Activated CD4-positive, alpha-beta T cell treated with anti-CD3 and anti-CD28 coated beads, Interleukin-2, Interleukin-6, amounts not matched to agents 100 ng/mL and 50 ng/mL, durations not matched to agents 16 hours and 8 hours (primary cell): ENCODE data around the gene MACROD2.

Experiments used
- DNase-seq: peaks from one replicate; pipeline ENCODE4 v3.0.0-alpha.2; 2020

The MACROD2 gene

GRCh38 chr20:14489544-14489943 lies 494.2 kb downstream of the MACROD2 start:
- DNase-seq, result no peak

DNA sequence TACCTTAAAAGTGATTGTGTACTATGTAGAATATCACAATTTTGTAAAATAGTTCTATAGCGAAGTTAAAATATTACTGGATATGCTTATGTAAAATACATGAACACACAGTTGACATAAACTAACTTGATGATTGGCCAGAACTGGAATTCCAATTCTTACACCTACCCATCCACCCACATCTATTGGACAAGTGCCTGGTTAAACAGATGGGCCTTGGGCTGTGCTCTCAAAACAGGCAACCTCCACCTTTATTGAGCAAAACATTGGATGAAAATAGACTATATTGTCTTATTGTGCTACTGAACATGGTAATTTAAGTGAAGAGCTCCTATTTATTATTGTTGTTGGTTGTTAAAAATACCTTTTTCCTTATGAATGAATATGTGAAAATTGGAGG lies 496.1 kb downstream of the MACROD2 start:
- DNase-seq, result no peak

- no peak for DNase-seq
These were observed 498.1 kb downstream of the MACROD2 start for GRCh38 chr20:14493408-14493807.

DNA sequence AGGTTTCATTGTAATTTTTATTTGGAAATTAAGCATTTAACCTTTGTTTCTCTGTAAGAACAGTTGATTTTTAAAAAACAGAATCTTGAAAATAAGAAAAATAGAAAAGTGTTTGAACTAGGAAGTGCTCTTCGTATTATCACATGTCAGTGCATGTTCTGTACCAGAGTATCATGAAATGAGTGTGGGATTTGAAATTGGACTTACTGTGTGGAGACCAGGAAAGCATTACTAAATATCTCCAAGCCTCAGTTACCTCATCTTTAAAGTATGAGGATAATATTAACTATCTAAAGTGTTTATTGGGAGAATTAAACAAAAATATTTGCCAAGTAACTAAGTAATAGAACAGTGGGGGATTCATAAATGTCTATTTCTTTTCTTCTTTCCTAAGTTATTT lies 499.0 kb downstream of the MACROD2 start:
- no peak for DNase-seq

GRCh38 chr20:14495066-14495465 lies 499.8 kb downstream of the MACROD2 start:
- no peak for DNase-seq

DNA sequence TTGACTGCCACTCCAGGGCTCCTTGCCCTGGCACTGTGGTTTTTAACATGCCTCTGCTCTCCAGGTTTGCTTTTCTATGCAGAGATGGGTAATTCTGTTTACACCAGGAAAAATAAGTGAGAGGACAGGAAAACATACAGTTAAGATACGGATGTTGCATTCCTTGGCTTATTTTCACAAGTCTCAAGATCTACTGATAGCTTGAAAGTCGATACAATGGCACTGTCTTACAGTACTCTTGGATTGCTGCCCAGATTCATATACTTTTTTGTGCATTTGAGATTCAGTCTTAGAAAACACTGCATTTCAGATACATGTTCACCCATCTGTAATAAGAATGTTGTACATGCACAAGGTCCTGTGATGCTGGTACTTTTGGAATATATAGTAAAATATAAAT lies 501.7 kb downstream of the MACROD2 start:
- no peak for DNase-seq

DNA sequence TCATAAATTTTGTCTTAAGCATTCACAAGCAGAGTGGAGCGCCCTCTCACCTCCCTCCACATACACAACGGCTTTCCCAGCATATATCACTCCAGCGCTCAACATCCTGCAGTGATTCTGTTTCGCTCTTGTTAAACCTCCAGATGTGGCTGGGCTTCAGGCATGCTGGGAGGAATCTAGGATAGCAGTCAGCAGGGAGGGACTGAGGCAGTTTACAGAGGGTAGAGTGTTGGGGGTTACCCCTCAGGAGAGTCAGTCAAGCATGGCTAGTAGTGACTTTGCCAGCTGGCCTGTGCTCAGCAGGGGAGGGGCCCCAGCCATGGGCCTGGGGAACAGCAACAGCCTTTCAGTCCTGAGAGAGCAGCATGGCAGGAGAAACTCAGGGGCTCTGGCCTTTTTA lies 503.5 kb downstream of the MACROD2 start:
- no peak for DNase-seq

DNA sequence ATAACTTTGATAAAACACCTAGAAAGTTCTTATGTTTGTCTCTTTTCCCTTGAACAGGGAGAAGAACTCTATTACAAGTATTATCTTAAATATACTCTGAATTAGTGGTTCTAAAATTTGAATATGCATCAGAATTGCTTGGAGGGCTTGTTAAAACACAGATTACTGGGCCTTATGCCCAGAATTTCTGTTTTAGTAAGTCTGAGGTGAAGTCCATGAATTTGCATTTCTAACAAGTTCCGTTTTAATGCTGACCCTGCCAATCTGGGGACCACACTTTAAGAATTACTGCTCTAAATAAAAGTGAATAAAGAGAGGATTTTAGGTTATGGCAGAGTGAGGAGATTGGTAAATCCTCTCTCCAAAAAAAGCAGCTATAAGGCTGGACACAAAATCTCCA lies 510.2 kb downstream of the MACROD2 start:
- no peak for DNase-seq

DNA sequence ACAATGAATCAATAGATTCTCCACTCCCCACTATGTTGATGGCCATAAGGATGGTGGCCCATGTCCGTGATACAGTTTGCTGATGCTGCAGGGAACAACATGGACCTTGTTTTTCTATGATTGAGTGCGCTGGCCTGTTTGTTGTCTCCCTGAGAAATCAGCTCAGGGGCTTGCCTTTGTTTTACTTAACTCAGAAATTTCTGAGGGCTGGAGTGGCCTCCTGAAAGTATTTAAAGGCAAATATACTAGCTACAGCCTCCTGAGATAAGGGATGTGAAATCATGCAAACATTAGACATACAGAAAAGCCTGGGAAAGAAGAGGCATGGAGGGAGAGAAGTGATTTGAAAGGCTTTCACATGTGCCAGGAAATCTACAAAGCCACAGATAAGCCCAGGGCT lies 512.4 kb downstream of the MACROD2 start:
- no peak for DNase-seq

- no peak for DNase-seq
These were observed 515.0 kb downstream of the MACROD2 start for GRCh38 chr20:14510341-14510740.

DNA sequence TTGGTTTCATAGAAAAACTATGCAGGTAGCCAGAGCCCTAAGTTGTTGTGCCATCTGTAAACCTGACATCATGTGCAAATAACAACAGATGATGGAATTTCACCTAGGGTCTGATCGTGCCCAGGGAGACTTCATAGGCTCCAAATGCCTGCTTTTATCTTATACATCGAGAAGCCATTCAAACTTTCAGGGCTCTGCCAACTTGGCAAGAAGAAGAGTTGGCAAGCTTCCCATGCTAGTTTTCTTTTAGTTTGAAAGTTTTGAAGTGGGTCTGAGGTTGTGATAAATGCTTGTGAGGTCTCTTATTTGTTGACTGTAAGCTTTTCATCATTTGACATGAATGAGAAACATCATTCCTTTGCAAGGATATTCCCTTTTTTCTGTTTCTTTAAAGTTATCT lies 517.5 kb downstream of the MACROD2 start:
- DNase-seq, result no peak

- DNase-seq, result no peak
These were observed 523.3 kb downstream of the MACROD2 start for GRCh38 chr20:14518648-14519047.

DNA sequence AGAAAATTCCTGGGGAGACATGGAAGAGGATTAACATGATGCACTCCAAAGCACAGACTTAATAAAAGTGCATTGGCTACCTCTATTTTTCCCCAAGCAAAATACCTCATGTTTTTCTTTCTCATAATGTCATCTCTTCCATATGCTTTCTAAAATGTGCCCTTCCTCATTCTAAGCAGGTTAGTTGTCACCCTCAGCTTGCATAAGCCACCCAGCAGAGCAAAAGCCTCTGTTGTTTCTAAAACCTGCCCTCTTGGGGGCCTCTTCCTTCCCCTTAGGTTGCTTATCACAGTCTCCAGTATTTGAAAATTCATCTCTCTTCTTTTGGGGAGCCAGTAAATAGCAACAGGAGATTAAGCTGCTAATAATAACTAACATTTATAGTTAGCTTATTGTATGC lies 525.7 kb downstream of the MACROD2 start:
- DNase-seq, result no peak

DNA sequence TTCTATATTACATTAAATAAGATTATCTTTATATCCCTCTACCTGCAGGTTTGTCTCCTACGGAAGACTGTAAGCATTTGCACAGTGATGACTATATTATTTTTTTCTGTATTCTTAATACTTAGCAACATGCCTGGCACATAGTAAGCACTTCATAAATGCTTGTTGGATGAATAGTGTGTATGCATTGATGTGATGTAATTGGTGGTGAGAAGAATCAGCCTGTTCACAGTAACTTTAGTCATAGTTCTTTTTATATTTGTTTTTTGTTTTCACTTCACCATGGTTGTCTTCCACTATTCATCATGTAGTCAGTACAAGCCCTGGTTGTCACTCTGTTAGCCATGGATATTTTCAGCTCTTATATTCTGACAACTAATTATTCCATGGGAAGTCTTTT lies 526.1 kb downstream of the MACROD2 start:
- no peak for DNase-seq

DNA sequence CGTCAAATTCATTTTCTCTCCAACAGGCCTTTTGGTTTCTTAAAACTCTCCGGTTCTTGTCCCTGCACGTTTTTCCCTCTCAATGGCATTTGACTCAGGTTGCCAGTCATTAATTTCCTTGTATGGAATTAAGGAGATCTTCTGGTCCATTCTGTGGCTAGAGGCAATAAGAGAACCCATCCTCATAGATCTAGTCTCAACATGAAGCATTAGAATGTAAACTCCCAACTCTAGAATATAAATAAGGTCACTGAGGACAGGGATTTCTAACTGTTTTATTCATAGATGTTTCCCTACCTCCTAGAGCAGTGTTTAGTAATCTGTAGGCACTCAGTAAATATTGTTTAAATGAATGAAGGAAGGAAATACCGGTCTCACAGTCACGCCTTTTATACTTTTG lies 527.3 kb downstream of the MACROD2 start:
- no peak for DNase-seq

GRCh38 chr20:14523090-14523489 lies 527.8 kb downstream of the MACROD2 start:
- no peak for DNase-seq

DNA sequence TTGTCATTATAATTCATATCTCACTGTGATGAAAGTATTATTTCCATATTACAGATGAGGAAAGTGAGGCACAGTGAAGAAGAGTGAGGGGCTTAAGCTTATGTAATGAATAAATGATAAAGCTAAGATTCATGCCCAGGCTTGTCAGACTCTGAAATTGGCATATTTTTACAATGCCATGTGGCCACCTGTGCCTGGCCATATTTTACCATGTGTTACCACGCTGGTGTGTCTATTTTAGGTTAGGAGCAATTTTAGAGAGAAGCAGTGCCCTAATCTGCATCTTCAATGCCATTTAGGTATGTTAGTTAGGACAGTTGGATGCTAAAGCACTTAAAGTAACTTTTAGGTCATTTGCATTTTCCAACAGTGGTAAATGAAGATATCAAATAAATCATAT lies 530.1 kb downstream of the MACROD2 start:
- DNase-seq, result no peak

GRCh38 chr20:14526891-14527290 lies 531.6 kb downstream of the MACROD2 start:
- no peak for DNase-seq

- DNase-seq, result no peak
These were observed 536.5 kb downstream of the MACROD2 start for GRCh38 chr20:14531786-14532185.

GRCh38 chr20:14536738-14537137 lies 541.4 kb downstream of the MACROD2 start:
- DNase-seq, result no peak

DNA sequence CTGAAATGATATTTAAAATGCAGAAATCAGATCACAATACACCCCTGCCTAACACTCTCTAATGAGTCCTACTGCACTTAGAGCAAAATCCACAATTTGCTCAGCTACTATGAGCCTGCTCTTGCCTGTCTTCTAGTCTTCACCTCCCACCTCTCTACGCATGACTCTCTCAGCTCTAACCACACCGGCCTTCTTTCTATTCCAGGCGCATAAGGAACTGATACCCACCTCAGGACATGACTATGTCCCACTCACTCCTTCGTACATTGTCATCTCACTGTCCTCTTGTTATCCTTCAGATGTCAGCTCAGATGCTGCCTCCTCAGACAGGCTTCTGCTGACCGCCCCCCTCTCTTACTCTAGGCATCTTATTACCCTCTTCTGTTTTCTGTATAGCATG lies 543.1 kb downstream of the MACROD2 start:
- no peak for DNase-seq

- no peak for DNase-seq
These were observed 547.7 kb downstream of the MACROD2 start for GRCh38 chr20:14543040-14543439.

GRCh38 chr20:14544688-14545087 lies 549.4 kb downstream of the MACROD2 start:
- no peak for DNase-seq

- no peak for DNase-seq
These were observed 555.3 kb downstream of the MACROD2 start for GRCh38 chr20:14550655-14551054.

DNA sequence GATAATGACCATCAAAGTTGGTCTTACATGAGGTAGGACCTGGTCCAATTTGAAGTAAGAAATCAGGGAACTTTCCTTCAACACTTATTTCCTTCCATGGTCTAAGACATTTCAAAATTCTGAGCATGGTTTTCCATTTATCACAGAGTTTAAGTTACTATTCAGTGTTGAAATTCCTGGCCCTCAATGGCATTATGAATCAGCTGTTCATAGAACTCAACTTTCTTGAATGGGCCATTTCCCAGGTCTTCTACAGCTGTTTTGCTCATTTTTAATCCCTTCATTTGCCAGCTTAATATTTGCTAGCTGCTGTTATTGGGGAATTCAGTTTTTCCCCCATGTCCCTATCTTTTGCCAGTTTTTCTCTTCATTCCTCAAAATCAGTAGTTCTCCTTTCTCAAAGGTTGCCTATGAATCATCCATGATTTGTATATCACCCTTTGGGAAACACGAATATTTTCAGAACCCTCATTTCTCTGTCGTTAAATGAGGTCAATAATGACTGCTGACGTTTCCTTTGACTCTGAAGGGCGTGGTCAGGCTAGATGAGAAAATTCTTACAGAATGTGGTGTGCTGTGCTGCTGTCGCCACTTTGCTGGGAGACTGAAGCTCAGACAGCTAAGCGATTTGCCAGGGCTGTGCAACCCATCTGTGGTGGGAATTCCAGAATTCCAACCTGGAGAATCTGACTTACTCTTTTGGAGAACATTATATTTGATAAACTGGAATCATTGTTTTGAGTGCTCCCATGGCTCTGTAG lies 558.6 kb downstream of the MACROD2 start:
- DNase-seq, result no peak
